ENCODE results near the gene BRPF1. TPM values are rescaled to one million over a fixed set of nuclear protein-coding genes. Genes with fewer than 3 reads are reported as not detected.

Gene BRPF1
- total and polyA plus RNA-seq, 10 of the 15 experiments (the other 5 are each of a cell fraction or from before 2014, with no cell fraction given), result 1.2 to 25.3 (median 13.6) TPM

DNA sequence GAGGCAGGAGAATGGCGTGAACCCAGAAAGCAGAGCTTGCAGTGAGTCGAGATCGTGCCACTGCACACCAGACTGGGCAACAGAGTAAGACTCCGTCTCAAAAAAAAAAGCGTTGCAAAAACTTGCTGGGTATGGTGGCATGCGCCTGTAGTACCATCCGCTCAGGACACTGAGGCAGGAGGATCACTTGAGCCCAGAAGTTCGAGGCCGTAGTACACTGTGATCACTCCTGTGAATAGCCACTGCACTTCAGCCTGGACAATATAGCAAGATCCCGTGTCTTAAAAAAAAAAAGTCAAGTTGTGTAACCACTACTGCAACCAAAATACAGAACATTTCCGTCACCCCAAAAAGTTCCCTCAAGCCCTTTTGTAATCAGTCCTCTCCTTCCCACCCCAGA, 62.9 kb downstream of the BRPF1 start:
- RAD21 ChIA-PET (ENCODE audit: unreplicated experiment), result interaction anchor here (1.8 kb wide), 1 partner anchor 14 kb away, joined by 5 read pairs; no protein-coding TSS in a partner anchor
- Histone ChIP-seq H3K79me2 (ENCODE audit: control insufficient read depth, insufficient read depth, low read length) (peaks cover 68% of the 10 kb centered on the region), H3K9me3 (replicated peaks; ENCODE audit: control insufficient read depth, insufficient read depth, low read length) (no peaks in the 10 kb centered on the region), H3K4me3 (peak overlapping the region; percentile 89), H4K20me1 (ENCODE audit: control insufficient read depth, insufficient read depth) (peaks cover 6% of the 10 kb centered on the region; the same call in 1 of the 2 replicates), H3K4me1 (ENCODE audit: control insufficient read depth, insufficient read depth, low read length) (peaks cover 14% of the 10 kb centered on the region), H3K27ac (ENCODE audit: control insufficient read depth, insufficient read depth) (peak overlapping the region; percentile 45), H2AFZ (ENCODE audit: control insufficient read depth, low read depth, low read length) (no peak overlapping the region), H3K9ac (ENCODE audit: control insufficient read depth, insufficient read depth, low read length) (peak overlapping the region; percentile 97), H3K36me3 (ENCODE audit: control insufficient read depth in 2 of 2, insufficient read depth in 2 of 2, low read length in 1 of 2) (peaks cover 9 to 26% of the 10 kb centered on the region in 2 experiments), H3K27me3 (replicated peaks in 1 of 2; ENCODE audit: control insufficient read depth in 2 of 2, insufficient read depth in 2 of 2, low read length in 1 of 2) (no peaks in the 10 kb centered on the region), H3K4me2 (ENCODE audit: control insufficient read depth, insufficient read depth) (peak overlapping the region; percentile 36)
- CTCF ChIA-PET, result interaction anchor here (1.2 kb wide), 1 partner anchor 17 kb away, joined by 4 read pairs; no protein-coding TSS in a partner anchor
- no TSS peak for BruUV-seq (replicated peaks)
- in situ Hi-C loops (cut with MboI) (no loop called here), intact Hi-C loops (cut with micrococcal nuclease; ENCODE audit: unreplicated experiment) (loop anchor here (5.0 kb wide), 3 partner anchors 62 to 142 kb away; partner anchors contain the start of genes BRPF1 and CRELD1)
- FAIRE-seq (no peak), DNase-seq (ENCODE audit: low read depth, low spot score) (no peak), ATAC-seq (no peak)
- POLR2A ChIA-PET, result interaction anchor here (1.2 to 2.8 kb wide), 2 partner anchors 14 to 19 kb away, joined by 4 to 19 read pairs; no protein-coding TSS in a partner anchor
- 78% methylated on average over 11 of the region's 11 CpGs for WGBS (ENCODE audit: insufficient coverage, insufficient replicate concordance, low lambda C conversion rate, missing lambda C conversion rate)
- SMC1A ChIA-PET (ENCODE audit: uncharacterized antibody, unreplicated experiment), result interaction anchor here (1.6 kb wide), 1 partner anchor 13 kb away, joined by 7 read pairs; no protein-coding TSS in a partner anchor
- TF ChIP-seq BRCA1 (IDR thresholded peaks at IDR 0.05; ENCODE audit: low read depth, low read length), result no peak
- no peak for TF ChIP-seq SPI1 (IDR thresholded peaks at IDR 0.05; ENCODE audit: borderline replicate concordance, insufficient read depth, low read depth, low read length)
- TF ChIP-seq CBX3 (IDR thresholded peaks at IDR 0.05; ENCODE audit: borderline replicate concordance, low read depth), result no peak
- no peak for TF ChIP-seq NR2C1 (IDR thresholded peaks at IDR 0.05)
- TF ChIP-seq NRF1 (conservative IDR thresholded peaks at IDR 0.05; ENCODE audit: low read depth, low read length), result no peak
- no peak for TF ChIP-seq ZNF274 (IDR thresholded peaks at IDR 0.05; ENCODE audit: insufficient read depth, insufficient read length)
- TF ChIP-seq RBBP5 (conservative IDR thresholded peaks at IDR 0.05), result no peak
- TF ChIP-seq IRF4 (IDR thresholded peaks at IDR 0.05; ENCODE audit: low read depth, low read length), result no peak
- no peak for TF ChIP-seq STAT3 (IDR thresholded peaks at IDR 0.05; ENCODE audit: low read depth, low read length)
- TF ChIP-seq ZNF217 (IDR thresholded peaks at IDR 0.05), result no peak
- no peak for TF ChIP-seq ZNF207 (IDR thresholded peaks at IDR 0.05; ENCODE audit: borderline replicate concordance)
- TF ChIP-seq, protein P1, sequence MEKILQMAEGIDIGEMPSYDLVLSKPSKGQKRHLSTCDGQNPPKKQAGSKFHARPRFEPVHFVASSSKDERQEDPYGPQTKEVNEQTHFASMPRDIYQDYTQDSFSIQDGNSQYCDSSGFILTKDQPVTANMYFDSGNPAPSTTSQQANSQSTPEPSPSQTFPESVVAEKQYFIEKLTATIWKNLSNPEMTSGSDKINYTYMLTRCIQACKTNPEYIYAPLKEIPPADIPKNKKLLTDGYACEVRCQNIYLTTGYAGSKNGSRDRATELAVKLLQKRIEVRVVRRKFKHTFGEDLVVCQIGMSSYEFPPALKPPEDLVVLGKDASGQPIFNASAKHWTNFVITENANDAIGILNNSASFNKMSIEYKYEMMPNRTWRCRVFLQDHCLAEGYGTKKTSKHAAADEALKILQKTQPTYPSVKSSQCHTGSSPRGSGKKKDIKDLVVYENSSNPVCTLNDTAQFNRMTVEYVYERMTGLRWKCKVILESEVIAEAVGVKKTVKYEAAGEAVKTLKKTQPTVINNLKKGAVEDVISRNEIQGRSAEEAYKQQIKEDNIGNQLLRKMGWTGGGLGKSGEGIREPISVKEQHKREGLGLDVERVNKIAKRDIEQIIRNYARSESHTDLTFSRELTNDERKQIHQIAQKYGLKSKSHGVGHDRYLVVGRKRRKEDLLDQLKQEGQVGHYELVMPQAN (conservative IDR thresholded peaks at IDR 0.05), result no peak
- no peak for TF ChIP-seq CREM (IDR thresholded peaks at IDR 0.05; ENCODE audit: low read depth)

Measured in GM12878 (cell line).